GDM1 (cell line): ENCODE data around the gene ACTR1B.
"Not testable (repeated sequence)": the region's sequence is repeated elsewhere in the genome, so short reads cannot be mapped to it uniquely, and the experiment has no call there.

Experiments
- DNase-seq: peaks from one replicate; lab custom pipeline; 2025; lab: John Stamatoyannopoulos, UW

ACTR1B gene

GRCh38 chr2:97658691-97659157 is 5.1 kb downstream of the ACTR1B start:
- no peak for DNase-seq

- no peak for DNase-seq
Measured at GRCh38 chr2:97657986-97658690, 5.7 kb downstream of the ACTR1B start.

- DNase-seq: no peak
Measured at GRCh38 chr2:97656905-97657587, 6.8 kb downstream of the ACTR1B start.

- DNase-seq: no peak
Measured at GRCh38 chr2:97656129-97656755, 7.6 kb downstream of the ACTR1B start.

- no peak for DNase-seq
Measured at GRCh38 chr2:97654791-97655190, 9.1 kb downstream of the ACTR1B start.

GRCh38 chr2:97654309-97654708 is 9.5 kb downstream of the ACTR1B start:
- DNase-seq: no peak

- DNase-seq: no peak
Measured at GRCh38 chr2:97653874-97654273, 10.0 kb downstream of the ACTR1B start.

GRCh38 chr2:97653473-97653872 is 10.4 kb downstream of the ACTR1B start:
- DNase-seq: no peak

GRCh38 chr2:97651114-97651513 is 12.7 kb downstream of the ACTR1B start:
- DNase-seq: no peak

- DNase-seq: no peak
Measured at GRCh38 chr2:97646977-97647376, 16.9 kb downstream of the ACTR1B start.

- peak; percentile 97 for DNase-seq
Measured at GRCh38 chr2:97645695-97646629, 17.9 kb downstream of the ACTR1B start, which contains the start of gene COX5B. COX5B (plus strand) TSS chr2:97646062; CDS start chr2:97646087, 25 bp downstream.

GRCh38 chr2:97645112-97645694 is 18.6 kb downstream of the ACTR1B start:
- DNase-seq: peak; percentile 53

GRCh38 chr2:97644023-97644717 is 19.7 kb downstream of the ACTR1B start:
- no peak for DNase-seq

- DNase-seq: not testable (repeated sequence)
Measured at GRCh38 chr2:97626049-97626430, 37.8 kb downstream of the ACTR1B start.

GRCh38 chr2:97625354-97626048 is 38.3 kb downstream of the ACTR1B start:
- not testable (repeated sequence) for DNase-seq

- not testable (repeated sequence) for DNase-seq
Measured at GRCh38 chr2:97622976-97623375, 40.9 kb downstream of the ACTR1B start.

- DNase-seq: not testable (repeated sequence)
Measured at GRCh38 chr2:97620492-97620891, 43.4 kb downstream of the ACTR1B start.

GRCh38 chr2:97618939-97619827 is 44.7 kb downstream of the ACTR1B start:
- DNase-seq: not testable (repeated sequence)

- DNase-seq: no peak
Measured at GRCh38 chr2:97617911-97618310, 45.9 kb downstream of the ACTR1B start.
